Peyer's patch (tissue), 4 donors: ENCODE measurements around the gene ALDH1L1.

Source experiments
- POLR2A ChIP-seq, 2 donors: fragments of 450-650 bp; IDR thresholded peaks; one replicate each; pipeline ENCODE4 v1.5.1; 2017; ENCODE audit warnings: antibody characterized with exemption in 2 of 2, mild to moderate bottlenecking in 2 of 2, moderate library complexity in 2 of 2
- TF ChIP-seq, protein P1 (sequence below), 6 experiments: fragments of 450-650 bp in 4 of 6; fragments of 200-600 bp in 2 of 6; sonication (generic) in 1 of 6; IDR thresholded peaks; one replicate each; pipeline ENCODE4 v1.5.1; 2017 to 2019; ENCODE audit warnings: antibody characterized with exemption in 6 of 6, mild to moderate bottlenecking in 3 of 6, moderate library complexity in 1 of 6

GRCh38 chr3:126129398-126129891, 50.9 kb downstream of the ALDH1L1 start:
- TF ChIP-seq, protein P1, sequence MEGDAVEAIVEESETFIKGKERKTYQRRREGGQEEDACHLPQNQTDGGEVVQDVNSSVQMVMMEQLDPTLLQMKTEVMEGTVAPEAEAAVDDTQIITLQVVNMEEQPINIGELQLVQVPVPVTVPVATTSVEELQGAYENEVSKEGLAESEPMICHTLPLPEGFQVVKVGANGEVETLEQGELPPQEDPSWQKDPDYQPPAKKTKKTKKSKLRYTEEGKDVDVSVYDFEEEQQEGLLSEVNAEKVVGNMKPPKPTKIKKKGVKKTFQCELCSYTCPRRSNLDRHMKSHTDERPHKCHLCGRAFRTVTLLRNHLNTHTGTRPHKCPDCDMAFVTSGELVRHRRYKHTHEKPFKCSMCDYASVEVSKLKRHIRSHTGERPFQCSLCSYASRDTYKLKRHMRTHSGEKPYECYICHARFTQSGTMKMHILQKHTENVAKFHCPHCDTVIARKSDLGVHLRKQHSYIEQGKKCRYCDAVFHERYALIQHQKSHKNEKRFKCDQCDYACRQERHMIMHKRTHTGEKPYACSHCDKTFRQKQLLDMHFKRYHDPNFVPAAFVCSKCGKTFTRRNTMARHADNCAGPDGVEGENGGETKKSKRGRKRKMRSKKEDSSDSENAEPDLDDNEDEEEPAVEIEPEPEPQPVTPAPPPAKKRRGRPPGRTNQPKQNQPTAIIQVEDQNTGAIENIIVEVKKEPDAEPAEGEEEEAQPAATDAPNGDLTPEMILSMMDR (IDR thresholded peaks at IDR 0.05): no peak
- no peak for TF ChIP-seq POLR2A (IDR thresholded peaks at IDR 0.05)
